H1 (cell line): ENCODE results near the gene ATG2B. TPM values are rescaled to one million over a fixed set of nuclear protein-coding genes. Genes with fewer than 3 reads are reported as not detected.

Experiments used
- CBX5 ChIP-seq: fragments of 300-800, 300-1000 bp; sonication (generic); IDR thresholded peaks from 2 replicates; pipeline ENCODE4 v1.7.1; 2016; ENCODE audit warnings: antibody characterized with exemption, low read length, low read depth
- POLR2AphosphoS5 ChIP-seq: IDR thresholded peaks from 2 replicates; pipeline ENCODE4 v1.6.1; 2011; ENCODE audit warnings: low read depth, low read length
- RAD21 ChIP-seq, 2 experiments: IDR thresholded peaks in 1 of 2; conservative IDR thresholded peaks in 1 of 2; 2 replicates each; pipeline ENCODE4 v1.6.1; 2011; ENCODE audit warnings: low read depth in 2 of 2, low read length in 2 of 2, improper control_type of control experiment in 1 of 2, inconsistent platforms in 1 of 2, mild to moderate bottlenecking in 1 of 2, moderate library complexity in 1 of 2
- SRF ChIP-seq: IDR thresholded peaks from 2 replicates; pipeline ENCODE4 v1.6.1; 2011; ENCODE audit warnings: mild to moderate bottlenecking, low read depth, low read length, moderate library complexity
- polyA plus RNA-seq, 7 experiments: library from polyadenylated mRNA; depleted of rRNA in 3 of 7; stranded (reverse) in 5 of 7; unstranded in 2 of 7; fragments of >200 nt in 5 of 7; fragments of 200-250 nt in 2 of 7; gene quantifications; 1 replicate in 5 of 7; 2 replicates in 1 of 7; 4 replicates in 1 of 7; pipeline versions ENCODE4 v1.2.1 to v1.2.3, GENCODE V29; 2011 to 2013; ENCODE audit warnings: missing spikeins in 2 of 7, mixed read lengths in 2 of 7
- total RNA-seq: library from RNA; stranded (reverse); fragmentation: NEBNext Ultra II Directional; extraction: Animal tissue kit (Norgen Biotek cat#: 25700); gene quantifications from 2 replicates; pipeline ENCODE4 v1.2.1, GENCODE V29; 2021

Gene ATG2B
- total and polyA plus RNA-seq, 2 of the 8 experiments (the other 6 are each of a cell fraction or from before 2014, with no cell fraction given): 4.6 to 14.4 TPM

GRCh38 chr14:96284008-96284407 is 79.1 kb downstream of the ATG2B start (continued):
- TF ChIP-seq CBX5 (no peak), SRF (no peak), POLR2AphosphoS5 (no peak), RAD21 (IDR thresholded peaks at IDR 0.05 in 1 of 2, conservative IDR thresholded peaks at IDR 0.05 in 1 of 2; ENCODE audit: low read depth in 2 of 2, low read length in 2 of 2) (no peak)
